Smooth muscle cell (in vitro differentiated cells): Measurements from ENCODE around the gene FIGLA. TPM values are rescaled to one million over a fixed set of nuclear protein-coding genes. Genes with fewer than 3 reads are reported as not detected.

Source experiments
- DNase-seq: peaks from one replicate; lab custom pipeline; 2025; ENCODE audit not compliant: unreplicated experiment; lab: John Stamatoyannopoulos, UW
- H2AFZ ChIP-seq: fragments of 200-600 bp; sonication (generic); 2 replicates; pipeline ENCODE4 v1.6.0; 2016; ENCODE audit warnings: antibody characterized with exemption, low read depth, mild to moderate bottlenecking
- H3F3A ChIP-seq: fragments of 200-600 bp; sonication (generic); 2 replicates; pipeline ENCODE4 v1.6.0; 2017; ENCODE audit warnings: antibody characterized with exemption, low read depth
- H3K27ac ChIP-seq: fragments of 200-600 bp; sonication (generic); 2 replicates; pipeline ENCODE4 v1.5.1; 2016; ENCODE audit warnings: low read depth, mild to moderate bottlenecking
- H3K27me3 ChIP-seq: fragments of 200-600 bp; sonication (generic); 2 replicates; pipeline ENCODE4 v1.6.1; 2016; ENCODE audit warnings: low read depth, mild to moderate bottlenecking
- H3K36me3 ChIP-seq: fragments of 200-600 bp; sonication (generic); 2 replicates; pipeline ENCODE4 v1.5.1; 2016; ENCODE audit warnings: low read depth
- H3K4me1 ChIP-seq: fragments of 200-600 bp; sonication (generic); 2 replicates; pipeline ENCODE4 v1.5.1; 2016; ENCODE audit warnings: low read depth
- H3K4me2 ChIP-seq: fragments of 200-600 bp; sonication (generic); 2 replicates; pipeline ENCODE4 v1.6.0; 2016; ENCODE audit warnings: mild to moderate bottlenecking
- H3K4me3 ChIP-seq: fragments of 200-600 bp; sonication (generic); 2 replicates; pipeline ENCODE4 v1.5.1; 2016; ENCODE audit warnings: mild to moderate bottlenecking
- H3K79me2 ChIP-seq: fragments of 200-600 bp; sonication (generic); 2 replicates; pipeline ENCODE4 v1.6.0; 2016; ENCODE audit warnings: low read depth, mild to moderate bottlenecking
- H3K9ac ChIP-seq: fragments of 200-600 bp; sonication (generic); 2 replicates; pipeline ENCODE4 v1.6.0; 2016; ENCODE audit warnings: low read depth
- H3K9me3 ChIP-seq: fragments of 200-600 bp; sonication (generic); replicated peaks from 2 replicates; pipeline ENCODE4 v1.5.1; 2016; ENCODE audit warnings: low read depth
- H4K20me1 ChIP-seq: fragments of 200-600 bp; sonication (generic); 2 replicates; pipeline ENCODE4 v1.6.0; 2016; ENCODE audit warnings: low read depth
- WGBS: methylation state at CpG from one replicate; pipeline ENCODE4 v1.1.7; 2016; ENCODE audit warnings: low lambda C conversion rate; 5-methylcytosine and 5-hydroxymethylcytosine counted together
- polyA plus RNA-seq: library from polyadenylated mRNA; unstranded; fragments of >200 nt; fragmentation: Nextera tagmentation; extraction: Ambion mirVana; gene quantifications from 2 replicates; pipeline ENCODE4 v1.2.1, GENCODE V29; 2016
- total RNA-seq: library from RNA; depleted of rRNA; stranded (reverse); fragments of >200 nt; gene quantifications from 2 replicates; pipeline ENCODE4 v1.2.3, GENCODE V29; 2014
- TF ChIP-seq, protein P1 (sequence below): fragments of 200-600 bp; sonication (generic); IDR thresholded peaks from 2 replicates; pipeline ENCODE4 v1.5.1; 2017; ENCODE audit warnings: borderline replicate concordance, mild to moderate bottlenecking, antibody characterized with exemption; ENCODE audit not compliant: insufficient read depth, poor library complexity, severe bottlenecking

FIGLA gene
- total and polyA plus RNA-seq, 2 experiments from 2014 or later, result not detected

GRCh38 chr2:70750320-70750719, 40.1 kb downstream of the FIGLA start:
- Histone ChIP-seq H3K4me2 (no peak overlapping the region), H3K27me3 (no peaks in the 10 kb centered on the region), H3F3A (no peaks in the 10 kb centered on the region), H3K4me1 (peaks cover 14% of the 10 kb centered on the region), H3K79me2 (no peaks in the 10 kb centered on the region), H4K20me1 (no peaks in the 10 kb centered on the region), H2AFZ (no peak overlapping the region), H3K36me3 (no peaks in the 10 kb centered on the region), H3K4me3 (no peak overlapping the region), H3K27ac (no peak overlapping the region), H3K9me3 (no peaks in the 10 kb centered on the region), H3K9ac (no peak overlapping the region)
- 92% methylated on average over 1 of the region's 1 CpG for WGBS
- TF ChIP-seq, protein P1, sequence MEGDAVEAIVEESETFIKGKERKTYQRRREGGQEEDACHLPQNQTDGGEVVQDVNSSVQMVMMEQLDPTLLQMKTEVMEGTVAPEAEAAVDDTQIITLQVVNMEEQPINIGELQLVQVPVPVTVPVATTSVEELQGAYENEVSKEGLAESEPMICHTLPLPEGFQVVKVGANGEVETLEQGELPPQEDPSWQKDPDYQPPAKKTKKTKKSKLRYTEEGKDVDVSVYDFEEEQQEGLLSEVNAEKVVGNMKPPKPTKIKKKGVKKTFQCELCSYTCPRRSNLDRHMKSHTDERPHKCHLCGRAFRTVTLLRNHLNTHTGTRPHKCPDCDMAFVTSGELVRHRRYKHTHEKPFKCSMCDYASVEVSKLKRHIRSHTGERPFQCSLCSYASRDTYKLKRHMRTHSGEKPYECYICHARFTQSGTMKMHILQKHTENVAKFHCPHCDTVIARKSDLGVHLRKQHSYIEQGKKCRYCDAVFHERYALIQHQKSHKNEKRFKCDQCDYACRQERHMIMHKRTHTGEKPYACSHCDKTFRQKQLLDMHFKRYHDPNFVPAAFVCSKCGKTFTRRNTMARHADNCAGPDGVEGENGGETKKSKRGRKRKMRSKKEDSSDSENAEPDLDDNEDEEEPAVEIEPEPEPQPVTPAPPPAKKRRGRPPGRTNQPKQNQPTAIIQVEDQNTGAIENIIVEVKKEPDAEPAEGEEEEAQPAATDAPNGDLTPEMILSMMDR, result no peak
- DNase-seq, result no peak

GRCh38 chr2:70748002-70748784, 42.2 kb downstream of the FIGLA start:
- Histone ChIP-seq H3F3A (no peaks in the 10 kb centered on the region), H3K4me1 (peaks cover 14% of the 10 kb centered on the region), H3K36me3 (no peaks in the 10 kb centered on the region), H3K27me3 (no peaks in the 10 kb centered on the region), H3K79me2 (no peaks in the 10 kb centered on the region), H4K20me1 (no peaks in the 10 kb centered on the region), H3K4me3 (no peak overlapping the region), H2AFZ (no peak overlapping the region), H3K9ac (no peak overlapping the region), H3K27ac (no peak overlapping the region), H3K9me3 (no peaks in the 10 kb centered on the region), H3K4me2 (no peak overlapping the region)
- WGBS, result 45% methylated on average over 1 of the region's 1 CpG
- TF ChIP-seq, protein P1, result no peak
- no peak for DNase-seq

- Histone ChIP-seq H4K20me1 (no peaks in the 10 kb centered on the region), H3F3A (no peaks in the 10 kb centered on the region), H3K36me3 (no peaks in the 10 kb centered on the region), H3K9ac (no peak overlapping the region), H3K4me1 (peaks cover 14% of the 10 kb centered on the region), H3K27ac (no peak overlapping the region), H3K27me3 (no peaks in the 10 kb centered on the region), H3K79me2 (no peaks in the 10 kb centered on the region), H2AFZ (no peak overlapping the region), H3K4me2 (no peak overlapping the region), H3K4me3 (no peak overlapping the region), H3K9me3 (no peaks in the 10 kb centered on the region)
- DNase-seq, result no peak
- WGBS, result 78% methylated on average over 3 of the region's 3 CpGs
- TF ChIP-seq, protein P1, result no peak
Observed at GRCh38 chr2:70747284-70747683, 43.2 kb downstream of the FIGLA start.
